Hepatocyte (in vitro differentiated cells): ENCODE data around the gene LMF1. TPM values are rescaled to one million over a fixed set of nuclear protein-coding genes. Genes with fewer than 3 reads are reported as not detected.

Experiments
- DNase-seq: peaks from one replicate; pipeline ENCODE4 v3.0.0-alpha.2; 2016; ENCODE audit warnings: low spot score
- H2AFZ ChIP-seq: fragments of 200-600 bp; sonication (generic); 2 replicates; pipeline ENCODE4 v1.6.0; 2016; ENCODE audit warnings: antibody characterized with exemption, mild to moderate bottlenecking
- H3K27ac ChIP-seq: fragments of 200-600 bp; sonication (generic); 2 replicates; pipeline ENCODE4 v1.5.1; 2016; ENCODE audit warnings: mild to moderate bottlenecking
- H3K27me3 ChIP-seq: fragments of 200-600 bp; sonication (generic); 2 replicates; pipeline ENCODE4 v1.6.1; 2016
- H3K36me3 ChIP-seq: fragments of 200-600 bp; sonication (generic); replicated peaks from 2 replicates; pipeline ENCODE4 v1.5.1; 2016; ENCODE audit warnings: low read depth; ENCODE audit not compliant: insufficient read depth
- H3K4me1 ChIP-seq: fragments of 200-600 bp; sonication (generic); 2 replicates; pipeline ENCODE4 v1.5.1; 2016; ENCODE audit warnings: mild to moderate bottlenecking, moderate library complexity; ENCODE audit not compliant: insufficient read depth
- H3K4me2 ChIP-seq: fragments of 200-600 bp; sonication (generic); 2 replicates; pipeline ENCODE4 v1.6.0; 2016
- H3K4me3 ChIP-seq: fragments of 200-600 bp; sonication (generic); 2 replicates; pipeline ENCODE4 v1.5.1; 2016; ENCODE audit warnings: mild to moderate bottlenecking
- H3K79me2 ChIP-seq: fragments of 200-600 bp; sonication (generic); 2 replicates; pipeline ENCODE4 v1.6.0; 2017; ENCODE audit warnings: mild to moderate bottlenecking
- H3K9me2 ChIP-seq: fragments of 200-600 bp; sonication (generic); replicated peaks from 2 replicates; pipeline ENCODE4 v1.6.0; 2017; ENCODE audit warnings: mild to moderate bottlenecking; ENCODE audit not compliant: insufficient read depth
- H3K9me3 ChIP-seq: fragments of 200-600 bp; sonication (generic); 2 replicates; pipeline ENCODE4 v1.5.1; 2016; ENCODE audit warnings: low read depth, mild to moderate bottlenecking
- H4K20me1 ChIP-seq: fragments of 200-600 bp; sonication (generic); 2 replicates; pipeline ENCODE4 v1.6.0; 2016; ENCODE audit warnings: mild to moderate bottlenecking; ENCODE audit not compliant: insufficient read depth, poor library complexity, severe bottlenecking
- EZH2 ChIP-seq: fragments of 200-600 bp; sonication (generic); IDR thresholded peaks from 2 replicates; pipeline ENCODE4 v1.6.1; 2016; ENCODE audit warnings: antibody characterized with exemption, mild to moderate bottlenecking, borderline replicate concordance
- EZH2phosphoT487 ChIP-seq: fragments of 200-600 bp; sonication (generic); IDR thresholded peaks from one replicate; pipeline ENCODE4 v1.6.1; 2018; ENCODE audit warnings: antibody characterized with exemption, mild to moderate bottlenecking, low read depth, moderate library complexity; ENCODE audit not compliant: unreplicated experiment, severe bottlenecking
- WGBS: methylation state at CpG from one replicate; pipeline ENCODE4 v1.1.6; 2016; ENCODE audit warnings: low lambda C conversion rate; ENCODE audit errors: missing lambda C conversion rate; 5-methylcytosine and 5-hydroxymethylcytosine counted together
- polyA plus RNA-seq: library from polyadenylated mRNA; unstranded; fragments of >200 nt; fragmentation: Nextera tagmentation; extraction: Ambion mirVana; gene quantifications from 2 replicates; pipeline ENCODE4 v1.2.1, GENCODE V29; 2016
- total RNA-seq: library from RNA; depleted of rRNA; stranded (reverse); fragments of >200 nt; gene quantifications from 2 replicates; pipeline ENCODE4 v1.2.3, GENCODE V29; 2014
- TF ChIP-seq, protein P1 (sequence below): fragments of 200-600 bp; sonication (generic); IDR thresholded peaks from 2 replicates; pipeline ENCODE4 v1.5.1; 2016; ENCODE audit warnings: antibody characterized with exemption, mild to moderate bottlenecking; ENCODE audit not compliant: poor library complexity

The LMF1 gene
- total and polyA plus RNA-seq, 2 experiments from 2014 or later = 27.2 to 34.3 TPM

- Histone ChIP-seq H3K4me3 (no peak overlapping the region), H3K4me1 (peaks cover 3% of the 10 kb centered on the region), H3K79me2 (no peaks in the 10 kb centered on the region), H2AFZ (no peak overlapping the region), H3K27ac (no peak overlapping the region), H3K36me3 (no peaks in the 10 kb centered on the region), H4K20me1 (no peaks in the 10 kb centered on the region), H3K4me2 (no peak overlapping the region), H3K27me3 (no peaks in the 10 kb centered on the region), H3K9me2 (no peaks in the 10 kb centered on the region), H3K9me3 (no peaks in the 10 kb centered on the region)
- TF ChIP-seq EZH2phosphoT487 (no peak), EZH2 (no peak)
- TF ChIP-seq, protein P1, sequence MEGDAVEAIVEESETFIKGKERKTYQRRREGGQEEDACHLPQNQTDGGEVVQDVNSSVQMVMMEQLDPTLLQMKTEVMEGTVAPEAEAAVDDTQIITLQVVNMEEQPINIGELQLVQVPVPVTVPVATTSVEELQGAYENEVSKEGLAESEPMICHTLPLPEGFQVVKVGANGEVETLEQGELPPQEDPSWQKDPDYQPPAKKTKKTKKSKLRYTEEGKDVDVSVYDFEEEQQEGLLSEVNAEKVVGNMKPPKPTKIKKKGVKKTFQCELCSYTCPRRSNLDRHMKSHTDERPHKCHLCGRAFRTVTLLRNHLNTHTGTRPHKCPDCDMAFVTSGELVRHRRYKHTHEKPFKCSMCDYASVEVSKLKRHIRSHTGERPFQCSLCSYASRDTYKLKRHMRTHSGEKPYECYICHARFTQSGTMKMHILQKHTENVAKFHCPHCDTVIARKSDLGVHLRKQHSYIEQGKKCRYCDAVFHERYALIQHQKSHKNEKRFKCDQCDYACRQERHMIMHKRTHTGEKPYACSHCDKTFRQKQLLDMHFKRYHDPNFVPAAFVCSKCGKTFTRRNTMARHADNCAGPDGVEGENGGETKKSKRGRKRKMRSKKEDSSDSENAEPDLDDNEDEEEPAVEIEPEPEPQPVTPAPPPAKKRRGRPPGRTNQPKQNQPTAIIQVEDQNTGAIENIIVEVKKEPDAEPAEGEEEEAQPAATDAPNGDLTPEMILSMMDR = no peak
- WGBS = 92% methylated on average over 38 of the region's 41 CpGs
- DNase-seq = no peak
Observed at GRCh38 chr16:990516-991291, 19.9 kb upstream of the LMF1 start.

- H3K27ac ChIP-seq = no peak overlapping the region
- H3K4me2 ChIP-seq = no peak overlapping the region
- peak; percentile 37 for DNase-seq
- H3K36me3 ChIP-seq = no peaks in the 10 kb centered on the region
- 77% methylated on average over 11 of the region's 11 CpGs for WGBS
- H3K9me3 ChIP-seq = no peaks in the 10 kb centered on the region
- H4K20me1 ChIP-seq = no peaks in the 10 kb centered on the region
- H3K4me1 ChIP-seq = peaks cover 3% of the 10 kb centered on the region
- H2AFZ ChIP-seq = no peak overlapping the region
- H3K27me3 ChIP-seq = no peaks in the 10 kb centered on the region
- no peaks in the 10 kb centered on the region for H3K9me2 ChIP-seq
- TF ChIP-seq EZH2 = no peak
- TF ChIP-seq, protein P1 = no peak
- no peak for TF ChIP-seq EZH2phosphoT487
- no peaks in the 10 kb centered on the region for H3K79me2 ChIP-seq
- no peak overlapping the region for H3K4me3 ChIP-seq
Observed at GRCh38 chr16:989354-989814, 18.6 kb upstream of the LMF1 start.

DNA sequence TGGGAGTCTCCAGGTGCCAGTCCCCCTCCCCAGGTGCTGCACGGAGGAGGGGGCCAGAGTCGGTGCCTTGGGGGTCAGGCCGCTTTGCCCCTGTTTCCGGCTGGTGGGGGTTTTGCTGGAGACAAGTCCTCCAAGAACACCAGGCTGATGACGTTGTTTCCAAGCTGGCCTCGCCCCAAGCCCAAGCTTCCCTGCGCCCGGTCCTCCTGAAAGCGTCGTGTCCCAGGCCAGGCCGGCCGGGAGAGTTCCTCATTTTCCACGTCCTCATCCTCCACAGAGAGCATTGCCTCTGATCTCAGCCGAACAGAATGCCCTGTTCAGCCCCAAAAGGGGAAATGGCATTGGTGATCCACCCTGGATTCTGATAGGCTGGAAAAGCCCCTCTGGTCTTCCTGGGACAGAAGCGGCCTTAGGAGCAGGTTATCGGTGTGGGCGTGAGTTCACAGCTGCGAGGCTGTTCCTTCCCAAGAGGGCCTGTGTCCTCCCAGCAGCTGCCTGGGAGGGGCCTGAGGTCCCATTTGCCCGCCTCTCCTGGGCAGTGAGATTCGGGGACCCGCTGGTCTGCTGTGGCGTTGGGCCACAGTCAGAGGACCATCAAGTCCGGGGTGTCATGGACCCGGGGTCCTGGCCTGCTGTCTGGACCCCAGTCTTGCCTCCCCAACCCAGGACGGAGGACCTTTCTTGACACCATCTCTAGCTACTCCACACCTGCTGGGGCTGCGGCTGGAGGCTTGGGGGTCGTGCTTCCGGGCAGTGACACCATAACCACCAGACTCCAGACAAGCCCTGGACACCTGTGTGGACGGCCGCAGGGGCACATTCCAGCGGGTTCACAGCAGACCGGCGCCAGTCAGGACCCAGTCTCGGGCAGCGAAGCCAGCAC, 17.9 kb upstream of the LMF1 start:
- Histone ChIP-seq H3K4me1 (peaks cover 3% of the 10 kb centered on the region), H3K27ac (no peak overlapping the region), H3K9me2 (no peaks in the 10 kb centered on the region), H4K20me1 (no peaks in the 10 kb centered on the region), H3K79me2 (no peaks in the 10 kb centered on the region), H3K27me3 (no peaks in the 10 kb centered on the region), H3K4me3 (no peak overlapping the region), H3K9me3 (no peaks in the 10 kb centered on the region), H3K4me2 (no peak overlapping the region), H2AFZ (no peak overlapping the region), H3K36me3 (no peaks in the 10 kb centered on the region)
- DNase-seq = no peak
- 92% methylated on average over 35 of the region's 35 CpGs for WGBS
- TF ChIP-seq EZH2 (no peak), EZH2phosphoT487 (no peak)
- TF ChIP-seq, protein P1 = no peak
